DND-41 (cell line): ENCODE data around the gene TIMM8B.

Experiments used
- ATAC-seq: fragments of 200-7000 bp; cut with Tn5 transposase; 3 replicates; pipeline ENCODE4 v1.9.1; 2021; ENCODE audit warnings: low read depth; ENCODE audit not compliant: insufficient read depth
- DNase-seq: peaks from one replicate; pipeline ENCODE4 v3.0.0-alpha.2; 2020
- H2AFZ ChIP-seq: 2 replicates; pipeline ENCODE4 v1.6.0; 2012; ENCODE audit warnings: low read depth, low read length
- H3K27ac ChIP-seq: 2 replicates; pipeline ENCODE4 v1.5.1; 2012; ENCODE audit warnings: low read length, inconsistent platforms
- H3K27me3 ChIP-seq: fragments of 200-600 bp; sonication (generic); 2 replicates; pipeline ENCODE4 v1.6.0; 2012; ENCODE audit warnings: low read length, mild to moderate bottlenecking, inconsistent platforms; ENCODE audit not compliant: insufficient read depth, poor library complexity
- H3K36me3 ChIP-seq: 2 replicates; pipeline ENCODE4 v1.5.1; 2012; ENCODE audit warnings: low read length, inconsistent platforms; ENCODE audit not compliant: insufficient read depth
- H3K4me1 ChIP-seq: 2 replicates; pipeline ENCODE4 v1.5.1; 2012; ENCODE audit warnings: mild to moderate bottlenecking, low read length; ENCODE audit not compliant: insufficient read depth
- H3K4me2 ChIP-seq: 2 replicates; pipeline ENCODE4 v1.6.0; 2012; ENCODE audit warnings: mild to moderate bottlenecking, moderate library complexity, low read length, inconsistent platforms; ENCODE audit not compliant: insufficient read depth
- H3K4me3 ChIP-seq, 2 experiments: fragments of 200-600 bp in 1 of 2; shearing (Covaris generic) in 1 of 2; 2 replicates each; pipeline ENCODE4 v1.5.1; 2012 to 2016; ENCODE audit warnings: inconsistent platforms in 2 of 2, low read length in 2 of 2, mild to moderate bottlenecking in 2 of 2, low read depth in 1 of 2, moderate library complexity in 1 of 2
- H3K79me2 ChIP-seq: 2 replicates; pipeline ENCODE4 v1.6.0; 2012; ENCODE audit warnings: low read length, inconsistent platforms; ENCODE audit not compliant: insufficient read depth
- H3K9ac ChIP-seq: 2 replicates; pipeline ENCODE4 v1.6.0; 2012; ENCODE audit warnings: low read depth, mild to moderate bottlenecking, inconsistent platforms, low read length, moderate library complexity
- H3K9me3 ChIP-seq: 2 replicates; pipeline ENCODE4 v1.5.1; 2012; ENCODE audit warnings: low read length, moderate library complexity, mild to moderate bottlenecking, inconsistent platforms; ENCODE audit not compliant: insufficient read depth, severe bottlenecking
- H4K20me1 ChIP-seq: 2 replicates; pipeline ENCODE4 v1.6.0; 2012; ENCODE audit warnings: low read length; ENCODE audit not compliant: insufficient read depth
- EZH2 ChIP-seq: IDR thresholded peaks from 3 replicates; pipeline ENCODE4 v1.6.1; 2012; ENCODE audit warnings: borderline replicate concordance, low read depth, mild to moderate bottlenecking, moderate library complexity, low read length, inconsistent platforms; ENCODE audit not compliant: severe bottlenecking
- TF ChIP-seq, protein P1 (sequence below): IDR thresholded peaks from 2 replicates; pipeline ENCODE4 v1.5.1; 2012; ENCODE audit warnings: borderline replicate concordance, low read length, moderate library complexity, mild to moderate bottlenecking; ENCODE audit not compliant: poor library complexity, severe bottlenecking; ENCODE audit errors: extremely low read depth

The TIMM8B gene

DNA sequence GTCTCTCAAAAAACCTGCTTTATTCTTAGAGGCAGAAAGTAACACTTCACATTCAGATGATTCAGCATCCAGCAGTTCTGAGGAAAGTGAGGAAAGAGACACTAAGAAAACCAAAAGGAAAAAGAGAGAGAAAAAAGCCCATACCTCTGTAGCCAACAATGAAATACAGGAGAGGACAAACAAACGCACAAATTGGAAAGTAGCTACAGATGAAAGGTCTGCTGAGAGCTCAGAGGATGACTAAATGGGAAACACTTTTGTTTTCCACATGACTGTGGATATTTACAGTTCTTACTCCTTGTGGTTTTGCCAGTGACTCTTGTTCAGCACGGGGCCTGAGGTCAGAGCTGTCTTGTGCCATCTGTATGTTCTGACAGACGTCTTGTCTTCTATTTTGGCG is 3.8 kb downstream of the TIMM8B start:
- H3K36me3 ChIP-seq = peaks cover 83% of the 10 kb centered on the region
- H3K4me2 ChIP-seq = no peak overlapping the region
- TF ChIP-seq, protein P1, sequence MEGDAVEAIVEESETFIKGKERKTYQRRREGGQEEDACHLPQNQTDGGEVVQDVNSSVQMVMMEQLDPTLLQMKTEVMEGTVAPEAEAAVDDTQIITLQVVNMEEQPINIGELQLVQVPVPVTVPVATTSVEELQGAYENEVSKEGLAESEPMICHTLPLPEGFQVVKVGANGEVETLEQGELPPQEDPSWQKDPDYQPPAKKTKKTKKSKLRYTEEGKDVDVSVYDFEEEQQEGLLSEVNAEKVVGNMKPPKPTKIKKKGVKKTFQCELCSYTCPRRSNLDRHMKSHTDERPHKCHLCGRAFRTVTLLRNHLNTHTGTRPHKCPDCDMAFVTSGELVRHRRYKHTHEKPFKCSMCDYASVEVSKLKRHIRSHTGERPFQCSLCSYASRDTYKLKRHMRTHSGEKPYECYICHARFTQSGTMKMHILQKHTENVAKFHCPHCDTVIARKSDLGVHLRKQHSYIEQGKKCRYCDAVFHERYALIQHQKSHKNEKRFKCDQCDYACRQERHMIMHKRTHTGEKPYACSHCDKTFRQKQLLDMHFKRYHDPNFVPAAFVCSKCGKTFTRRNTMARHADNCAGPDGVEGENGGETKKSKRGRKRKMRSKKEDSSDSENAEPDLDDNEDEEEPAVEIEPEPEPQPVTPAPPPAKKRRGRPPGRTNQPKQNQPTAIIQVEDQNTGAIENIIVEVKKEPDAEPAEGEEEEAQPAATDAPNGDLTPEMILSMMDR = no peak
- no peak for TF ChIP-seq EZH2
- H3K79me2 ChIP-seq = peaks cover 43% of the 10 kb centered on the region
- H3K27ac ChIP-seq = no peak overlapping the region
- DNase-seq = no peak
- H3K9me3 ChIP-seq = no peaks in the 10 kb centered on the region
- no peak overlapping the region for H3K4me3 ChIP-seq
- no peaks in the 10 kb centered on the region for H4K20me1 ChIP-seq
- ATAC-seq = no peak
- no peaks in the 10 kb centered on the region for H3K27me3 ChIP-seq
- peaks cover 25% of the 10 kb centered on the region for H3K4me1 ChIP-seq
- H3K9ac ChIP-seq = no peak overlapping the region
- no peak overlapping the region for H2AFZ ChIP-seq

DNA sequence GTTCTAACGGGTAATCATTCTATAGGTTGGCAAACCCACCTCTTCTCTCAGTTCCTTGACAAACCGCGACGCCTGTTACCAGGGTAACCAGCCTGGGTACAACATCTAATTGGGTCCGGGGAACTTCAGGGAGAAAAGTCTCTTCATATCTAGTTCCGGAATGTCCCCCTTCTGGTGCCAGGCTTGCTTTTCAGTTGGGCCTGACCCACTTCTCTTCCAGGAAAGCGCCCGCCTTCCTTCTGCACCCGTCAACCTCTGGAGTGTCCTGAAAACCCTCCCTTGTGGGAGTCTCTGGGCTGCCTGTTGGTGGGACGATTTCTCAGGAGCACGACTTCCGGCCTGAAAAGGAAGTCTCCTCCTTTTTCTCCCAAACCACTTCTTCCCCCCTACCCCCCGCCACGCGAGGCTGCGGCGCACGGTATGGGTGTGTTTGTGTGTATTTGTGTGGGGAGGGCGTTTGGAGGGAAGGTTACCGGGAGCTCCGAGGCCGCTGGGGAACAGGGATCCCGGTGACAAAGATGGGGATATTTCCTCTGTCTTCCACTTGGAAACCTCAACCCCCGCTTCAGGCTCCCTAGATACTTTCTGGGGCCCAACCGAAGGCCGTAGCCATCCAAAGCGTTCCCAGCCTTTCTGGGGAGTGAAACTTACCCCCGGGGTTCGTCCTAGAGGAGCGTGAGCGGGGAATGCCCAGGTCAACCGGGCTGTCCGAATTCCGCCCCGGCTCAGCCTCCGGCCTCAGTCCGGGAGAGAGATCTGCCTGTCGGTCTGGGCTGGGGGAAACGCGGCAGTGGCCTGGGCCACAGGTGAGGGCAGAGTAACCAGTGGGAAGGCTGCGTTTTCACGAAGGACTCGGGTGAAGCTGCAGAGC is 12.4 kb downstream of the TIMM8B start, which contains the start of the genes NKAPD1 and PIH1D2:
TSS of gene NKAPD1 (plus strand) at position 359 of the 871 bp plus-strand sequence. CDS start 1,276 bp downstream, outside the sequence.
TSS of gene PIH1D2 (minus strand) at position 77 of the 871 bp plus-strand sequence. CDS start 843 bp downstream, outside the sequence.
- no peaks in the 10 kb centered on the region for H3K27me3 ChIP-seq
- peaks cover 38% of the 10 kb centered on the region for H3K79me2 ChIP-seq
- H3K36me3 ChIP-seq = peaks cover 43% of the 10 kb centered on the region
- TF ChIP-seq, protein P1 = peak; percentile 1
- no peak for TF ChIP-seq EZH2
- peak; percentile 90 for ATAC-seq
- no peaks in the 10 kb centered on the region for H3K9me3 ChIP-seq
- peak within 1 kb of the TSS; percentile 92 for H2AFZ ChIP-seq
- H4K20me1 ChIP-seq = no peaks in the 10 kb centered on the region
- H3K27ac ChIP-seq = peak within 1 kb of the TSS; percentile 100
- H3K4me1 ChIP-seq = peaks cover 34% of the 10 kb centered on the region
- peak; percentile 82 for DNase-seq
- H3K4me2 ChIP-seq = peak within 1 kb of the TSS; percentile 92
- peak within 1 kb of the TSS; percentile 85 for H3K9ac ChIP-seq
- peak within 1 kb of the TSS; percentile 93 to 99 for H3K4me3 ChIP-seq

DNA sequence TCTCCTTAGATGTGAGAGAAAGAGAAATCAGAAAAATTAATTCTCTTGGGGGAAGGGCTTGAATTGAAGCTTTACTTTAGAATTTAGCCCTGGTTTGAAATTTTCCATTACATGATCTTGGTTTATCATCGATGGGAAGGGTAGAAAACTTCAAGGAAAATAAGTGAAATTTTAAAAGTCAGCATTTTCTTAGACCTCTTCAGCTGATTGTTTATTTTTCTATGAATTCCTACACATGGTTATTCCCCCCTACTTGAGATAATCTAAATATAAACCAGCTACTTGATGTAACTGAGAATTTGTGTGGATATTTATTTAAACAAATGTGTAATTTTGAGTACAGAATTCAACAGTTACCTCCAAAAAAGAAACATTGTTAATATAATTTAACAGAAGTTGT is 23.6 kb downstream of the TIMM8B start:
- no peak overlapping the region for H2AFZ ChIP-seq
- H3K79me2 ChIP-seq = no peaks in the 10 kb centered on the region
- DNase-seq (no peak), ATAC-seq (no peak)
- H3K4me3 ChIP-seq = no peak overlapping the region
- H3K27me3 ChIP-seq = no peaks in the 10 kb centered on the region
- H3K4me1 ChIP-seq = no peaks in the 10 kb centered on the region
- H3K36me3 ChIP-seq = peaks cover 51% of the 10 kb centered on the region
- TF ChIP-seq EZH2 = no peak
- TF ChIP-seq, protein P1 = no peak
- no peaks in the 10 kb centered on the region for H4K20me1 ChIP-seq
- H3K9me3 ChIP-seq = no peaks in the 10 kb centered on the region
- H3K9ac ChIP-seq = no peak overlapping the region
- H3K4me2 ChIP-seq = no peak overlapping the region
- H3K27ac ChIP-seq = no peak overlapping the region
